ENCODE measurements around the gene MBD6.
A peak's percentile ranks its signal among the peaks of the same experiment; 100 is the strongest.

MBD6 gene

GRCh38 chr12:57528176-57528575 lies 5.6 kb downstream of the MBD6 start:
- DNase-seq (ENCODE audit: low read depth in 2 of 2) = no peak

- DNase-seq (ENCODE audit: low read depth in 2 of 2) = no peak
Measured at GRCh38 chr12:57528831-57529555, 6.4 kb downstream of the MBD6 start.

GRCh38 chr12:57529831-57530230 lies 7.2 kb downstream of the MBD6 start:
- DNase-seq (ENCODE audit: low read depth in 2 of 2) = no peak

GRCh38 chr12:57530396-57531142 lies 7.9 kb downstream of the MBD6 start:
- no peak for DNase-seq (ENCODE audit: low read depth in 2 of 2)

- no peak for DNase-seq (ENCODE audit: low read depth in 2 of 2)
Measured at GRCh38 chr12:57531836-57532235, 9.2 kb downstream of the MBD6 start.

- no peak for DNase-seq (ENCODE audit: low read depth in 2 of 2)
Measured at GRCh38 chr12:57533108-57533507, 10.5 kb downstream of the MBD6 start.

GRCh38 chr12:57534250-57534649 lies 11.6 kb downstream of the MBD6 start:
- DNase-seq (ENCODE audit: low read depth in 2 of 2) = no peak

- DNase-seq (ENCODE audit: low read depth in 2 of 2) = no peak
Measured at GRCh38 chr12:57534991-57535543, 12.4 kb downstream of the MBD6 start.

- DNase-seq (ENCODE audit: low read depth in 2 of 2) = no peak
Measured at GRCh38 chr12:57535764-57536596, 13.4 kb downstream of the MBD6 start.

- no peak for DNase-seq (ENCODE audit: low read depth in 2 of 2)
Measured at GRCh38 chr12:57536597-57536942, 13.9 kb downstream of the MBD6 start.

- no peak for DNase-seq (ENCODE audit: low read depth in 2 of 2)
Measured at GRCh38 chr12:57539134-57539768, 16.6 kb downstream of the MBD6 start.

- no peak for DNase-seq (ENCODE audit: low read depth in 2 of 2)
Measured at GRCh38 chr12:57541001-57541400, 18.4 kb downstream of the MBD6 start.

- DNase-seq (ENCODE audit: low read depth in 2 of 2) = no peak
Measured at GRCh38 chr12:57541717-57542116, 19.1 kb downstream of the MBD6 start.

- DNase-seq (ENCODE audit: low read depth in 2 of 2) = no peak
Measured at GRCh38 chr12:57543581-57543980, 21.0 kb downstream of the MBD6 start.

GRCh38 chr12:57545809-57546437 lies 23.3 kb downstream of the MBD6 start:
- DNase-seq (ENCODE audit: low read depth in 2 of 2) = no peak

- DNase-seq (ENCODE audit: low read depth in 2 of 2) = peak; percentile 78 to 87
Measured at GRCh38 chr12:57546438-57547287, 24.0 kb downstream of the MBD6 start, which contains the start of gene DCTN2. DCTN2 (minus strand) TSS chr12:57547192; CDS start chr12:57547063, 129 bp downstream.

- no peak for DNase-seq (ENCODE audit: low read depth in 2 of 2)
Measured at GRCh38 chr12:57547288-57548012, 24.8 kb downstream of the MBD6 start.

GRCh38 chr12:57548013-57548315 lies 25.3 kb downstream of the MBD6 start:
- no peak for DNase-seq (ENCODE audit: low read depth in 2 of 2)

GRCh38 chr12:57548488-57548887 lies 25.9 kb downstream of the MBD6 start:
- DNase-seq (ENCODE audit: low read depth in 2 of 2) = no peak

All from stimulated activated CD4-positive, alpha-beta T cell treated with anti-CD3 and anti-CD28 coated beads, Interleukin-1b, Interleukin-23, amount 100 ng/mL, for 4 hours (primary cell).